ENCODE results near the gene DAAM2. TPM values are rescaled to one million over a fixed set of nuclear protein-coding genes. Genes with fewer than 3 reads are reported as not detected.

The DAAM2 gene
- total and polyA plus RNA-seq, 2 experiments from 2014 or later: 3.4 to 8.5 TPM

- no peak overlapping the region for H3K27ac ChIP-seq
- H3K9me3 ChIP-seq (ENCODE audit: low read depth): no peaks in the 10 kb centered on the region
- DNase-seq (ENCODE audit: low read depth in 1 of 2, low spot score in 1 of 2): no peak
- no peaks in the 10 kb centered on the region for H3K36me3 ChIP-seq
- TF ChIP-seq CTCF (IDR thresholded peaks at IDR 0.05; ENCODE audit: low read depth, low read length): no peak
- no peaks in the 10 kb centered on the region for H3K27me3 ChIP-seq
- no peak overlapping the region for H3K4me3 ChIP-seq
- H3K4me1 ChIP-seq (ENCODE audit: low read depth): no peaks in the 10 kb centered on the region
Observed at GRCh38 chr6:39905640-39905975, 113.4 kb downstream of the DAAM2 start.

GRCh38 chr6:39906318-39906761 lies 114.2 kb downstream of the DAAM2 start:
- Histone ChIP-seq H3K9me3 (ENCODE audit: low read depth) (no peaks in the 10 kb centered on the region), H3K4me1 (ENCODE audit: low read depth) (peaks cover 4% of the 10 kb centered on the region), H3K36me3 (no peaks in the 10 kb centered on the region), H3K27me3 (no peaks in the 10 kb centered on the region), H3K4me3 (no peak overlapping the region), H3K27ac (no peak overlapping the region)
- TF ChIP-seq CTCF (IDR thresholded peaks at IDR 0.05; ENCODE audit: low read depth, low read length): no peak
- no peak for DNase-seq (ENCODE audit: low read depth in 1 of 2, low spot score in 1 of 2)

DNA sequence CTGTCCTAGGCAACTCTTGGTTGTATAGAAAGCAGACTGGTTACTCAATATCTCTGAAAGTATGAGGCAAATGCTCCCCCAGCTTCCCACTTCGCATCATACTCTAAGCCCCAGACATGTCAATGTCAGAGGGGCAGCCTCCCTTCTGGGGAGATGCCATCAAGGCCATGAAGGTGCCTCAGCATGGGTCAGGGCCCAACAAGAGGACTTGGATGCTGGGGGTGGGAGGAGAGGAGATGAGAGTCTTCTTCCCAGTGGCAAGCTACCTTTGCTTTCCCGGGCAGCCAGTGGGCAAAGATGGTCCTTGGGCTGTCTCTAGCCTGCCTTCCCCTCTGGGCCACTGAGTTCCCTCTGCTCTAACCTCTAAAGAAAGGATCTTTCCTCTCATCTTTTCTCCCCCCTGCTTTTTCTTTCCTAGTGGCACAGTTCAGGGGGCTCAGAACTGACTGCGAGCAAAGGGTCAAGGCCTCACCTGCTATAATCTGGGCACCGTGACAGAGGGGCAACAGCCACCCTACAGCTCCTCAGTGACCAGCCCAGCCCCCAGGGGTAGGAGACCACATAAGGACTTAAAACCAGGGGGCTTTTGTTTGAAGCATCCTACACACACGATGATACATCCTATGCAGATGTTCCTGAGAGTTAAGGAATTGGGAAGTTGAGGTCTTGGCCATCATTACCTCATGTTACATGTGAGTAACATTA lies 115.8 kb downstream of the DAAM2 start:
- Histone ChIP-seq H3K27ac (no peak overlapping the region), H3K4me3 (no peak overlapping the region), H3K27me3 (no peaks in the 10 kb centered on the region), H3K4me1 (ENCODE audit: low read depth) (peaks cover 4% of the 10 kb centered on the region), H3K9me3 (ENCODE audit: low read depth) (no peaks in the 10 kb centered on the region), H3K36me3 (no peaks in the 10 kb centered on the region)
- TF ChIP-seq CTCF (IDR thresholded peaks at IDR 0.05; ENCODE audit: low read depth, low read length): no peak
- no peak for DNase-seq (ENCODE audit: low read depth in 1 of 2, low spot score in 1 of 2)

GRCh38 chr6:39908838-39909583 lies 116.8 kb downstream of the DAAM2 start:
- H3K27me3 ChIP-seq: no peaks in the 10 kb centered on the region
- H3K36me3 ChIP-seq: no peaks in the 10 kb centered on the region
- no peak overlapping the region for H3K4me3 ChIP-seq
- peaks cover 4% of the 10 kb centered on the region for H3K4me1 ChIP-seq (ENCODE audit: low read depth)
- no peak for DNase-seq (ENCODE audit: low read depth in 1 of 2, low spot score in 1 of 2)
- TF ChIP-seq CTCF (IDR thresholded peaks at IDR 0.05; ENCODE audit: low read depth, low read length): no peak
- no peaks in the 10 kb centered on the region for H3K9me3 ChIP-seq (ENCODE audit: low read depth)
- H3K27ac ChIP-seq: no peak overlapping the region

DNA sequence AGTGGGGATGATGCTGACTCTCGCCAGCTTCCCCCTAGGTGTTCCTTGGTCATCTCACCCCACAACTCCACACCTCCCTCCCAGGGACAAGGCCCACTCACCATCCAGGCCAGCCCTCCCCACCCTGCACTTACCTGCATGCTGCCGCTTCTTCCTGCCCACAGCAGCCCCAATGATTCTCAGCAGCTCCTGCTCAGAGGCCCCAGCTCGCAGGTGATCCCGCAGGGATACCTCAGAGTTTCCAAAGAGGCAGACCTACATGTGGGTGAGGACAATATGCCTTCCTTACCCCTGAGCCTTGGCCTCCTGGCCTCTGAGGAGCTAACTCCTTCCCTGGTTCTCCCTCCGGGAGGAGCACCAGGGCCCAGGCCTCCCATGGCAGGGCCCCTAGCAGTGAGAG lies 117.5 kb downstream of the DAAM2 start:
- H3K27me3 ChIP-seq: no peaks in the 10 kb centered on the region
- peaks cover 4% of the 10 kb centered on the region for H3K4me1 ChIP-seq (ENCODE audit: low read depth)
- H3K27ac ChIP-seq: no peak overlapping the region
- DNase-seq (ENCODE audit: low read depth in 1 of 2, low spot score in 1 of 2): no peak
- H3K9me3 ChIP-seq (ENCODE audit: low read depth): no peaks in the 10 kb centered on the region
- no peak overlapping the region for H3K4me3 ChIP-seq
- TF ChIP-seq CTCF (IDR thresholded peaks at IDR 0.05; ENCODE audit: low read depth, low read length): no peak
- H3K36me3 ChIP-seq: no peaks in the 10 kb centered on the region
